Measurements from ENCODE around the gene SPDYE16. TPM values are rescaled to one million over a fixed set of nuclear protein-coding genes. Genes with fewer than 3 reads are reported as not detected.

SPDYE16 gene
- total RNA-seq, 1 donor from 2014 or later = 0.11 TPM

Other genes starting within 250 kb of the SPDYE16 start
- 702 and 809 TPM in 2 replicates for gene HSPB1, start 240.6 kb downstream of the SPDYE16 start, total RNA-seq
- 258 and 294 TPM in 2 replicates for gene YWHAG, start 184.3 kb downstream of the SPDYE16 start, total RNA-seq
- 0.88 TPM in 1 of 2 replicates, not detected in the other for gene SSC4D, start 133.6 kb downstream of the SPDYE16 start, total RNA-seq
- gene ZP3, start 118.3 kb downstream of the SPDYE16 start, total RNA-seq = 1.6 TPM in 1 of 2 replicates, not detected in the other
- 14.4 and 21.7 TPM in 2 replicates for gene DTX2, start 81.6 kb downstream of the SPDYE16 start, total RNA-seq
- gene UPK3B, start 32.7 kb downstream of the SPDYE16 start, total RNA-seq = 0.24 and 0.68 TPM in 2 replicates
- gene POMZP3, start 84.0 kb upstream of the SPDYE16 start, total RNA-seq = 13.9 and 14.6 TPM in 2 replicates